ENCODE results near the gene PPP3R1.

PPP3R1 gene

GRCh38 chr2:68135448-68136320 lies 116.6 kb downstream of the PPP3R1 start:
- FAIRE-seq: no peak

- FAIRE-seq: no peak
Observed at GRCh38 chr2:68134554-68134953, 117.8 kb downstream of the PPP3R1 start.

- no peak for FAIRE-seq
Observed at GRCh38 chr2:68134120-68134519, 118.2 kb downstream of the PPP3R1 start.
